ENCODE measurements around the gene NPPB.
"Not testable (repeated sequence)": the region's sequence is repeated elsewhere in the genome, so short reads cannot be mapped to it uniquely, and the experiment has no call there.

NPPB gene

DNA sequence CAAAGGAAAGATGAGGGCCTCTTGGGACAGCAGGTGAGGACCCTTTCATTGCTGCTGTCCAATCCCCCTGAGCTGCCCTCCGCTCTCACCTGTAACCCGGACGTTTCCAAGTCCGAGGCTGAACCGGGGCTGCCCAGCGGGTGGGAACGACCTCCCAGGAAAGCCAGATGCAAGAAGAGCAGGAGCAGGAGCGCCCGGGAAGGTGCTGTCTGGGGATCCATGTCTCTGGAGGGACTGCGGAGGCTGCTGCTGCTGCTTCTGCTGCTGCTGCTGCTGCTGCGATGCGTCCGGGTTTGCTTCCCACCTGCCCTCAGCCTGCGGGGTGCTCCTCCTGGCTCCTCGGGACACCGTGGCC lies at the start of gene NPPB:
Gene NPPB, minus strand, starts transcription at position 333 of the 355 bp plus-strand sequence. Its CDS starts 112 bp downstream, at position 221.
- no peak for DNase-seq

GRCh38 chr1:11908095-11908675 lies 49.4 kb upstream of the NPPB start:
- DNase-seq = peak; percentile 83 to 86

DNA sequence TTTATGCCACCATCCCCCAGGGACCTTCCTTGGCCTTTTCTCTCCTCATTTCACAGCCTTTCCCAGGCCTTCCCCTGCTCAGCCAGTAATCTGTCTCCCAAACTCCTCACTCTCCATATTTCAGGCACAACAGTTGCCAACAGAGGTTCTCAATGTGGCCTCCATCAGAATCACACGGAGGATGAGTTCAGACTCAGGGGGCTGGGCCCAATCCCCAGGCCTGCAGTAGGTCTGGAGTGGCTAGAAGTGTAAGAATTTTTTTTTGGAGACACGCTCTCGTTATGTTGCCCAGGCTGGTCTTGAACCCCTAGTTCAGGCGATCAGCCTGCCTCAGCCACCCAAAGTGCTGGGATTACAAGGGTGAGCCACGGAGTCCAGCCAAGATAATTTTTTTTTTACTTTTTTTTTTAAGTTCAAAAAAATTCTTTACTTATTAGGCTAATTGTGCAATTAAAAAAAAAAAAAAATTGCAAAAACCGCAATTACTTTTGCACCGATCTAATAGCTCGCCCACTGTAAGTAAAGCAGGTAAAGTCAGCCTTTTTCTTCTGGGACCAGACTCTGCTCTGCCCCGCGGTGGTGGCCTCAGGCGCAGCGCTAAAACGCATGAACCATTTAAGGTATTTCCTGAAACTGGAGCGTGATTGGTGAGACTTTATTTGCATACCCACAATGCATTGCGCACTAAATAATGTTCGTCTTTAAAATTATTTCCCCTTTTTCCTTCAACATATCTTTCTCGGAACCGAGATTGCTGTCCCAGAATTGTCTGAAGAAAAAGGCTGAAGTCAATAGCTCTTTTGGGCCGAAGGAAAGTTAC lies 48.7 kb upstream of the NPPB start:
- peak; percentile 95 to 96 for DNase-seq

DNA sequence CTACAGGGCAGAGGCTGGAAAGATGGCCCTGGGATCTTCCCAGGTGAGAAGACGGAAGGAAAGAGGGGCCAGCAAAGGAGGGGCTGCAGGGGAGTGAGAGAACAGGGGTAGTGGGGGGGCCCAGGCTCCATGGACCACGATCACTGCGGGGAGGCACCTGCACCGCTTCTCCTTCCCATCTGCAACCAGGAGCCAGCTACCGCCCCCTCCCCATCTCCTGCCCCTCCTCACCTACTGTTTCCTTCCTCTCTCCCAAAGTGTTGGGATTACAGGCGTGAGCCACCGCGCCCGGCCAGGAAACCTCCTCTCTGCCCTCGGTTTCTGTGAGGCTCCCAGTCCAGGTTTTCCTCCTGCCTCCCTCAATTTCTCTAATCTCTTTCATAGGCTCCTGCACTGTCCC lies 48.1 kb upstream of the NPPB start:
- DNase-seq = no peak

DNA sequence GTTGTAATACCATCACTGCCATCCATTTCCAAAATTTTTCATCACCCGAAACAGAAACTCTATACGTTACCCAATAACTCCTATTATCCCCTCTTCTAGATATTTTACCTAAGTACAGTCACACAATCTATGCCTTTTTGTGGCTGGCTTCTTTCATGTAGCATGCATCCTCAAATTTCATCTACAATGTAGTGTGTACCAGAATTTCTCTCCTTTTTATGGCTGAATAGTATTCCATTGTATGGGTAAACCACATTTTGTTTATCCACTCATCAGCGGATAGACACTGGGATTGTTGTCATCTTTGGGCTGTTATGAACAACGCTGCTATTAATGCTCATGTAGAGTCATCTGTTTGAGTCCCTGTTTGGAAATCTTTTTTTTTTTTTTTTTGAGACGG lies 46.2 kb upstream of the NPPB start:
- no peak for DNase-seq

DNA sequence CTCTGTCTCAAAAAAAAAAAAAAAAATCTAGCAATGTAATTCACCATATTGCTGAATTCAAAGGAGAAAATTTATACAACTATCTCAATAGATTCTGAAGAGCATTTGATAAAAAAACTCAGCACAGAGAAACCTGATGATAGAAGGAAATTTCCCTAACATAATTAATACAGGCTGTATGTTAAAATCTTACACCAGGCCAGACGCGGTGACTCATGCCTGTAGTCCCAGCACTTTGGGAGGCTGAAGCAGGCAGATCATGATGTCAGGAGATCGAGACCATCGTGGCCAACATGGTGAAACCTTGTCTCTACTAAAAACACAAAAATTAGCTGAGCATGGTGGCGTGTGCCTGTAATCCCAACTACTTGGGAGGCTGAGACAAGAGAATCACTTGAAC lies 45.4 kb upstream of the NPPB start:
- not testable (repeated sequence) for DNase-seq

DNA sequence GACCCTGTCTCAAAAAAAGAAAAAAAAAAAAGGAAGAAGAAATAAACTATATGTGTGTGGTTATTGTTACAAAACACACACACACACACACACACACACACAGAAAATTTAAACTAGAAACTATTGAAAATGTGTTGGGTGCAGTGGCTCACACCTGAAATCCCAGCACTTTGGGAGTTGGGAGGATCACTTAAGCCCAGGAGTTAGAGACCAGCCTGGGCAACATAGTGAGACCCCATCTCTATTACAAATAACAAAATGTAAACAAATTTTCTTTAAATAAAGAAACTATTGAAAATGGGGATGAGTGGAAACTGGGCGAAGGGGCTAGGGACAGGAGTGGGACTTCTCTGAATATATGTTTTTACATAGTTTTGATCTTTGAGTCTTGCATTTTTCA lies 44.5 kb upstream of the NPPB start:
- DNase-seq = no peak

DNA sequence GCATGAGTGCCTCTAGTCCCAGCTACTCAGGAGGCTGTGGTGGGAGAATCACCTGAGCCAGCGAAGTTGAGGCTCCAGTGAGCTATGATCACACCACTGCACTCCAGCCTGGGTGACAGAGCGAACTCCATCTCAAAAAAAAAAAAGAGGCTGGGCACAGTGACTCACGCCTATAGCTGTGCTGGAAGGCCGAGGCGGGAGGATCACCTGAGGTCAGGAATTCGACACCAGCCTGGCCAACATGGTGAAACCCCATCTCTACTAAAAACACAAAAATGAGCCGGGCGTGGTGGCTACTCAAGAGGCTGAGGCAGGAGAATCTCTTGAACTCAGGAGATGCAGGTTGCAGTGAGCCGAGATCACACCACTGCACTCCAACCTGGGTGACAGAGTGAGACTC lies 42.7 kb upstream of the NPPB start:
- DNase-seq = not testable (repeated sequence)

GRCh38 chr1:11898831-11899467 lies 40.2 kb upstream of the NPPB start:
- DNase-seq = no peak

GRCh38 chr1:11898086-11898785 lies 39.5 kb upstream of the NPPB start:
- no peak for DNase-seq

DNA sequence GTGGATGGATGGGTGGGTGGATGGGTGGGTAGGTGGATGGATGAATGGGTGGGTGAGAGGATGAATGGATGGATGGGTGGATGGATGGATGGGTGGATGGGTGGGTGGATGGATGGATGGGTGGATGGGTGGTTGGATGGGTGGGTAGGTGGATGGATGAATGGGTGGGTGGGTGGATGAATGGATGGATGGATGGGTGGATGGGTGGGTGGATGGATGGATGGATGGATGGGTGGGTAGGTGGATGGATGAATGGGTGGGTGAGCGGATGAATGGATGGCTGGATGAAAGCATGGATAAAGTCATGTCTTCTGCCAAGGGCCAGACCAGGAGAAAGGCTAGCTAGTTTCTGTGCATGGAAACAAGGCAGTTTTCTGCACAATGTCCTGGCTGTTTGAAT lies 35.8 kb upstream of the NPPB start:
- DNase-seq = not testable (repeated sequence)

- DNase-seq = peak; percentile 65 to 70
Measured at GRCh38 chr1:11893907-11894251, 35.1 kb upstream of the NPPB start.

DNA sequence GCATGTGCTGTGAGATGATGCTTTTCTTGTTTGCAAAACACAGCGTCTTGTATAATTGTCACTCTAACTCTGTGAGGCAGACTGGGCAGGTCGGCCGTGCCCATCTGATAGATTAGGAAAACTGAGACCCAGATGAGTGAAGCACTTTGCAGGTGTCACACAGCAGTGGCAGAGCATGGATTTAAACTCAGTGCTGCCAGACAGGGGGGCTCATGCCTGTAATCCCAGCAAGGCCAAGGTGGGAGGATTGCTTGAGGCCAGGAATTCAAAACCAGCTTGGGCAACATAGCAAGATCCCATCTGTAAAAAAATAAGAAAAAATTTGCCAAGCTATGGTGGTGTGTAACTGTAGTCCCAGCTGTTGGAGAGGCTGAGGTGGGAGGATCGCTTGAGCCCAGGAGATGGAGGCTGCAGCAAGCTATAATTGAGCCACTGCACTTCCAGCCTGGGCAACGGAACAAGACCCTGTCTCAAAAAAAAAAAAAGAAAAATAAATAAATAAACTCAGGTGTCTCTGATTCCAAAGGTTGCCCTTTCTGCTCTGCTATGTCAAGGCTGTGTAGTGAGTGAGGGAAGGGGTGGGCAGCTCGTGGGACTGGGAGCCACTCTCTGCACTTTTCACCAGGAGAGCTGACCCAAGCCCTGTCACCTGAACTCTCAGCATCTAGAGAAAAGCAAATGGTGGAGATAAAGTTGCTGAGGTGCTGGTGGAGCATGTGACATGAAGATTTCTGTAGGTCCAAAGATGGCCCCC lies 32.9 kb upstream of the NPPB start:
- DNase-seq = no peak

DNA sequence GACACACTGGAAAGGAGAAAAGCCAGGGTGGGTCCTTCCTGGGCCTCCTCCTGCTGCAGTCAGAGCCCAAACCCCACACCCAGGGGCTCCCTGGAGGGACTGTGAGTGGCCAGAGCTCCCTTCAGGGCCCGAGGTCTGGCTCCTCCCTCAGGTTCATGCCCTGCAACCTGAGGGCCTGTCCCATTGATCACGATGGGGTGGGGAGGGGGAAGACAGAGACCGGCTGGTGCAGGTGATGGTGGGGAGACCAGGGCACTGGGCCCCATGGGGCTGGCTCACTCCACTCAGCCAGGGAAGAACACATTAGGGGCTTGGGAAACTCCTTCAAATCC lies 30.1 kb upstream of the NPPB start:
- no peak for DNase-seq

GRCh38 chr1:11888206-11888876 lies 29.6 kb upstream of the NPPB start:
- no peak for DNase-seq

- no peak for DNase-seq
Measured at GRCh38 chr1:11887666-11888007, 28.9 kb upstream of the NPPB start.

DNA sequence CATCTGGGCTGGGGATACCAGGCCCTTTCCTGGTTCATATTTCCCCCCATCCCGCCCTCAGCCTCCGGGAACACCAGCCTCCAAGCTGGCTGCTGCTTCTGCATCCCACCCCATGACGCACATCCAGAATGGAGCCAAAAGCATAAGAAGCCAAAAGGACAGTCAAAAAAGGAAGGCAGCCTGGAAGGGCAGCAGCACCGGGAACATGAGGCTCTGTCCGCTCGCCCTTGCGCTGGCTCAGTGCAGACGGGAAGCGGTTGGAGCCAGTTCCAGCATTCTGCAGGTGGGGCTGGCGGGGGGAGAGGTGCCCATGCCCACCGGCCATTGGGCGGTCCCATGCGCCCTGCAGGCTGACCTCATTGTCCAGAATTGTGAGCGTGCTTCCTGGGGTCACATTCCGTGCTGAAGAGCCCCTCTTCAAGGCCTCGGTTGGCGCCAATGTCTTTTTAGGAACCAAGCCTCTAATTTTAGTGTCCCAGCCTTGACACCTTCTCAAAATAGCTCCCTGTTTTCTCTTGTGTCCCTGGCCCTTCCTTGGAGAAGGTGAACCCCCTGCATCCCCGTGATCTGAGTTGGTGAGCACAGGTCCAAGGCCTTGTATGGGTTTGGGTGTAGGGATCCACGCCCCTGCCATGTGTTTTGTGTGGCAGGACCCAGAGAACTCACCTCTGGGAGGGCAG lies 28.4 kb upstream of the NPPB start:
- no peak for DNase-seq

- DNase-seq = no peak
Measured at GRCh38 chr1:11885916-11886315, 27.2 kb upstream of the NPPB start.

GRCh38 chr1:11882814-11883538 lies 24.2 kb upstream of the NPPB start:
- DNase-seq = no peak

GRCh38 chr1:11881749-11882441 lies 23.1 kb upstream of the NPPB start:
- DNase-seq = no peak
